SU-DHL-6 (cell line): Measurements from ENCODE around the gene FOXRED1.

Experiments used
- H2AFZ ChIP-seq: fragments of 200-600 bp; sonication (generic); 2 replicates; pipeline ENCODE4 v1.6.1; 2014; ENCODE audit warnings: low read depth, mild to moderate bottlenecking, moderate library complexity, mixed read lengths, antibody characterized with exemption, low read length; ENCODE audit not compliant: severe bottlenecking
- H3F3A ChIP-seq: fragments of 200-600 bp; shearing (Covaris generic); 2 replicates; pipeline ENCODE4 v1.6.0; 2016; ENCODE audit warnings: antibody characterized with exemption, mild to moderate bottlenecking; ENCODE audit not compliant: insufficient read depth
- H3K27ac ChIP-seq: fragments of 200-600 bp; sonication (generic); 2 replicates; pipeline ENCODE4 v1.5.1; 2016; ENCODE audit warnings: low read depth, mild to moderate bottlenecking, low read length, moderate library complexity, mixed read lengths
- H3K27me3 ChIP-seq: fragments of 200-600 bp; sonication (generic), shearing (Covaris generic); 2 replicates; pipeline ENCODE4 v1.6.0; 2014; ENCODE audit warnings: mild to moderate bottlenecking, low read length
- H3K36me3 ChIP-seq: fragments of 200-600 bp; sonication (generic); 2 replicates; pipeline ENCODE4 v1.6.1; 2014; ENCODE audit warnings: mild to moderate bottlenecking, low read length, mixed read lengths
- H3K4me2 ChIP-seq: fragments of 300-600, 200-600 bp; shearing (Covaris generic), sonication (generic); 2 replicates; pipeline ENCODE4 v1.6.0; 2014; ENCODE audit warnings: low read length, low read depth, mild to moderate bottlenecking; ENCODE audit not compliant: poor library complexity, severe bottlenecking
- H3K4me3 ChIP-seq: fragments of 200-600 bp; sonication (generic); 2 replicates; pipeline ENCODE4 v1.5.1; 2014; ENCODE audit warnings: antibody characterized with exemption, low read length, mild to moderate bottlenecking, mixed read lengths; ENCODE audit not compliant: insufficient read depth, poor library complexity, severe bottlenecking
- H3K79me2 ChIP-seq: fragments of 200-600 bp; sonication (generic); 2 replicates; pipeline ENCODE4 v1.6.1; 2014; ENCODE audit warnings: mild to moderate bottlenecking, low read length, moderate library complexity; ENCODE audit not compliant: insufficient read depth
- H3K9ac ChIP-seq: fragments of 200-600 bp; sonication (generic); 2 replicates; pipeline ENCODE4 v1.7.0; 2014; ENCODE audit warnings: mild to moderate bottlenecking, low read length
- H3K9me2 ChIP-seq: fragments of 200-600 bp; sonication (generic); replicated peaks from 2 replicates; pipeline ENCODE4 v1.6.1; 2014; ENCODE audit warnings: low read length; ENCODE audit not compliant: insufficient read depth
- H3K9me3 ChIP-seq: fragments of 200-600 bp; sonication (generic); 2 replicates; pipeline ENCODE4 v1.6.1; 2014; ENCODE audit warnings: low read length, mixed read lengths; ENCODE audit not compliant: insufficient read depth
- H4K20me1 ChIP-seq: fragments of 200-600 bp; sonication (generic); 2 replicates; pipeline ENCODE4 v1.6.1; 2014; ENCODE audit warnings: low read depth, mild to moderate bottlenecking, antibody characterized with exemption, low read length, moderate library complexity, mixed read lengths
- CTCF ChIP-seq: fragments of 200-600 bp; sonication (generic); IDR thresholded peaks from one replicate; pipeline ENCODE4 v1.5.1; 2017; ENCODE audit warnings: antibody characterized with exemption, mild to moderate bottlenecking, low read length, moderate library complexity; ENCODE audit not compliant: insufficient read depth, poor library complexity, severe bottlenecking
- EZH2phosphoT487 ChIP-seq: fragments of 200-600 bp; sonication (generic), shearing (Covaris generic); conservative IDR thresholded peaks from 2 replicates; pipeline ENCODE4 v1.6.1; 2018; ENCODE audit warnings: mild to moderate bottlenecking, antibody characterized with exemption, low read length, moderate library complexity, mixed read lengths

FOXRED1 gene

GRCh38 chr11:126263489-126263888 lies 5.5 kb upstream of the FOXRED1 start:
- Histone ChIP-seq H3K36me3 (no peaks in the 10 kb centered on the region), H3K9me3 (no peaks in the 10 kb centered on the region), H3K27me3 (no peaks in the 10 kb centered on the region), H4K20me1 (no peaks in the 10 kb centered on the region), H3K9ac (no peak overlapping the region), H3F3A (no peaks in the 10 kb centered on the region), H2AFZ (no peak overlapping the region), H3K4me2 (no peak overlapping the region), H3K4me3 (no peak overlapping the region), H3K79me2 (peaks cover 11% of the 10 kb centered on the region), H3K9me2 (no peaks in the 10 kb centered on the region), H3K27ac (no peak overlapping the region)
- TF ChIP-seq CTCF: no peak
- TF ChIP-seq EZH2phosphoT487: no peak

- TF ChIP-seq EZH2phosphoT487: no peak
- no peak for TF ChIP-seq CTCF
- Histone ChIP-seq H3K4me3 (no peak overlapping the region), H3F3A (no peaks in the 10 kb centered on the region), H3K27ac (no peak overlapping the region), H3K27me3 (no peaks in the 10 kb centered on the region), H3K9ac (no peak overlapping the region), H4K20me1 (no peaks in the 10 kb centered on the region), H3K4me2 (no peak overlapping the region), H3K9me2 (no peaks in the 10 kb centered on the region), H3K9me3 (no peaks in the 10 kb centered on the region), H3K36me3 (no peaks in the 10 kb centered on the region), H2AFZ (no peak overlapping the region), H3K79me2 (peaks cover 25% of the 10 kb centered on the region)
Observed at GRCh38 chr11:126265811-126266210, 3.1 kb upstream of the FOXRED1 start.

- peak overlapping the region; percentile 57 for H3K4me3 ChIP-seq
- H3K79me2 ChIP-seq: peaks cover 25% of the 10 kb centered on the region
- no peaks in the 10 kb centered on the region for H3K36me3 ChIP-seq
- no peak for TF ChIP-seq CTCF
- no peak for TF ChIP-seq EZH2phosphoT487
- peak overlapping the region; percentile 74 for H3K9ac ChIP-seq
- no peaks in the 10 kb centered on the region for H3K27me3 ChIP-seq
- peak overlapping the region; percentile 80 for H3K4me2 ChIP-seq
- no peaks in the 10 kb centered on the region for H4K20me1 ChIP-seq
- H3K27ac ChIP-seq: no peak overlapping the region
- H3F3A ChIP-seq: no peaks in the 10 kb centered on the region
- no peak overlapping the region for H2AFZ ChIP-seq
- H3K9me3 ChIP-seq: no peaks in the 10 kb centered on the region
- no peaks in the 10 kb centered on the region for H3K9me2 ChIP-seq
Observed at GRCh38 chr11:126267650-126268049, 1.3 kb upstream of the FOXRED1 start.
